Type B pancreatic cell (in vitro differentiated cells): Measurements from ENCODE around the gene ZMYND8. TPM values are rescaled to one million over a fixed set of nuclear protein-coding genes. Genes with fewer than 3 reads are reported as not detected.
"Not testable (repeated sequence)": the region's sequence is repeated elsewhere in the genome, so short reads cannot be mapped to it uniquely, and the experiment has no call there.

ENCODE experiments used
- DNase-seq: peaks from one replicate; pipeline ENCODE4 v3.0.0; 2021; ENCODE audit warnings: mixed read lengths; ENCODE audit not compliant: unreplicated experiment; ENCODE audit errors: extremely low spot score
- H3K27ac Mint-ChIP-seq: 2 replicates; pipeline ENCODE4 v1.8.0; 2021; ENCODE audit warnings: mild to moderate bottlenecking, mixed read lengths
- H3K27me3 Mint-ChIP-seq: 2 replicates; pipeline ENCODE4 v1.8.0; 2021; ENCODE audit warnings: mixed read lengths
- H3K36me3 Mint-ChIP-seq: 2 replicates; pipeline ENCODE4 v1.8.0; 2021; ENCODE audit warnings: mixed read lengths
- H3K4me1 Mint-ChIP-seq: one replicate; pipeline ENCODE4 v1.8.0; 2021; ENCODE audit warnings: mixed read lengths; ENCODE audit not compliant: unreplicated experiment
- H3K4me3 Mint-ChIP-seq: 2 replicates; pipeline ENCODE4 v1.8.0; 2021; ENCODE audit warnings: mild to moderate bottlenecking, mixed read lengths
- H3K9me3 Mint-ChIP-seq: 2 replicates; pipeline ENCODE4 v1.8.0; 2021; ENCODE audit warnings: mixed read lengths
- CTCF ChIP-seq: fragments of 200-600 bp; sonication (generic); conservative IDR thresholded peaks from 2 replicates; pipeline ENCODE4 v1.5.0; 2021; ENCODE audit warnings: antibody characterized with exemption, mild to moderate bottlenecking
- total RNA-seq: library from RNA; stranded (reverse); gene quantifications from 2 replicates; pipeline ENCODE4 v1.2.1, GENCODE V29; 2021; ENCODE audit warnings: low replicate concordance

The ZMYND8 gene
- total RNA-seq, 1 donor from 2014 or later, result 58.9 TPM

GRCh38 chr20:47179267-47179666, 177.2 kb downstream of the ZMYND8 start:
- H3K4me1 Mint-ChIP-seq, result peaks cover 16% of the 10 kb centered on the region
- H3K4me3 Mint-ChIP-seq, result no peak overlapping the region
- H3K27me3 Mint-ChIP-seq, result no peaks in the 10 kb centered on the region
- TF ChIP-seq CTCF, result no peak
- H3K36me3 Mint-ChIP-seq, result no peaks in the 10 kb centered on the region
- peaks cover 4% of the 10 kb centered on the region for H3K9me3 Mint-ChIP-seq
- no peak overlapping the region for H3K27ac Mint-ChIP-seq
- no peak for DNase-seq

- peaks cover 4% of the 10 kb centered on the region for H3K9me3 Mint-ChIP-seq
- no peaks in the 10 kb centered on the region for H3K27me3 Mint-ChIP-seq
- peaks cover 16% of the 10 kb centered on the region for H3K4me1 Mint-ChIP-seq
- DNase-seq, result no peak
- H3K27ac Mint-ChIP-seq, result no peak overlapping the region
- H3K36me3 Mint-ChIP-seq, result no peaks in the 10 kb centered on the region
- H3K4me3 Mint-ChIP-seq, result no peak overlapping the region
- TF ChIP-seq CTCF, result no peak
Observed at GRCh38 chr20:47178851-47179250, 177.6 kb downstream of the ZMYND8 start.

GRCh38 chr20:47178277-47178676, 178.2 kb downstream of the ZMYND8 start:
- TF ChIP-seq CTCF, result no peak
- peaks cover 11% of the 10 kb centered on the region for H3K4me1 Mint-ChIP-seq
- H3K4me3 Mint-ChIP-seq, result no peak overlapping the region
- peaks cover 4% of the 10 kb centered on the region for H3K9me3 Mint-ChIP-seq
- no peaks in the 10 kb centered on the region for H3K27me3 Mint-ChIP-seq
- DNase-seq, result no peak
- no peak overlapping the region for H3K27ac Mint-ChIP-seq
- no peaks in the 10 kb centered on the region for H3K36me3 Mint-ChIP-seq

- H3K27ac Mint-ChIP-seq, H3K4me3 Mint-ChIP-seq, H3K9me3 Mint-ChIP-seq, DNase-seq, H3K4me1 Mint-ChIP-seq, H3K27me3 Mint-ChIP-seq, H3K36me3 Mint-ChIP-seq: not testable (repeated sequence)
Observed at GRCh38 chr20:47176217-47176616, 180.3 kb downstream of the ZMYND8 start.

- H3K4me1 Mint-ChIP-seq, result peaks cover 14% of the 10 kb centered on the region
- H3K4me3 Mint-ChIP-seq, result no peak overlapping the region
- no peaks in the 10 kb centered on the region for H3K9me3 Mint-ChIP-seq
- DNase-seq, result no peak
- no peak overlapping the region for H3K27ac Mint-ChIP-seq
- no peak for TF ChIP-seq CTCF
- H3K27me3 Mint-ChIP-seq, result peaks cover 2% of the 10 kb centered on the region
- H3K36me3 Mint-ChIP-seq, result no peaks in the 10 kb centered on the region
Observed at GRCh38 chr20:47175493-47175892, 181.0 kb downstream of the ZMYND8 start.

- no peak for DNase-seq
- no peak for TF ChIP-seq CTCF
- Mint-ChIP-seq H3K4me3 (no peak overlapping the region), H3K27me3 (peaks cover 2% of the 10 kb centered on the region), H3K9me3 (no peaks in the 10 kb centered on the region), H3K4me1 (peaks cover 14% of the 10 kb centered on the region), H3K36me3 (no peaks in the 10 kb centered on the region), H3K27ac (no peak overlapping the region)
Observed at GRCh38 chr20:47174456-47175243, 181.8 kb downstream of the ZMYND8 start.
